Measurements from ENCODE around the gene TYRP1. TPM values are rescaled to one million over a fixed set of nuclear protein-coding genes. Genes with fewer than 3 reads are reported as not detected.
"Not testable (repeated sequence)": the region's sequence is repeated elsewhere in the genome, so short reads cannot be mapped to it uniquely, and the experiment has no call there.

TYRP1 gene
- total and polyA plus RNA-seq, 11 donors = 12.7 to 122 (median 71.3) TPM

DNA sequence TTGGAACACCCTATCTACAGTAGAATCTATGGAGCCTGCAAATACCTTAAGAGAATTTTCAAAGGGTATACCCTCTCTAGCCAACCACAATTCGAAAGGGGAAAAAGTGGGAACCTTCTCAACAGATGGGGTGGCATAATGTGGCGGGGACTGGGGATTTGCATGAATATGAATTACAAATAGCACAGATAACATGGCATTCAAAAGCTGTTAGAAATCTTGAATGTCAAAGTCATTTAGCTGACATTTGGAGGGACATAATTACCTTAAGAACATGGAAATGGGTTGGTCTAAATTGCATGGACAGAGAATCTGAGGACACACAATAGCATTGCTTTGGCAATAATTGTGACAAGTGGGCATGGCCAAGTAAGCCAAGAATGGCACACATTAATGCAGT lies 23.2 kb upstream of the TYRP1 start:
- ATAC-seq = no peak
- intact Hi-C loops (cut with DNase I) = no loop called here
- no peak for TF ChIP-seq POLR2A (IDR thresholded peaks at IDR 0.05)
- TF ChIP-seq, protein P1, sequence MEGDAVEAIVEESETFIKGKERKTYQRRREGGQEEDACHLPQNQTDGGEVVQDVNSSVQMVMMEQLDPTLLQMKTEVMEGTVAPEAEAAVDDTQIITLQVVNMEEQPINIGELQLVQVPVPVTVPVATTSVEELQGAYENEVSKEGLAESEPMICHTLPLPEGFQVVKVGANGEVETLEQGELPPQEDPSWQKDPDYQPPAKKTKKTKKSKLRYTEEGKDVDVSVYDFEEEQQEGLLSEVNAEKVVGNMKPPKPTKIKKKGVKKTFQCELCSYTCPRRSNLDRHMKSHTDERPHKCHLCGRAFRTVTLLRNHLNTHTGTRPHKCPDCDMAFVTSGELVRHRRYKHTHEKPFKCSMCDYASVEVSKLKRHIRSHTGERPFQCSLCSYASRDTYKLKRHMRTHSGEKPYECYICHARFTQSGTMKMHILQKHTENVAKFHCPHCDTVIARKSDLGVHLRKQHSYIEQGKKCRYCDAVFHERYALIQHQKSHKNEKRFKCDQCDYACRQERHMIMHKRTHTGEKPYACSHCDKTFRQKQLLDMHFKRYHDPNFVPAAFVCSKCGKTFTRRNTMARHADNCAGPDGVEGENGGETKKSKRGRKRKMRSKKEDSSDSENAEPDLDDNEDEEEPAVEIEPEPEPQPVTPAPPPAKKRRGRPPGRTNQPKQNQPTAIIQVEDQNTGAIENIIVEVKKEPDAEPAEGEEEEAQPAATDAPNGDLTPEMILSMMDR (IDR thresholded peaks at IDR 0.05) = no peak
- Histone ChIP-seq H3K4me3 (no peak overlapping the region), H3K27ac (no peak overlapping the region), H3K9me3 (no peaks in the 10 kb centered on the region), H3K36me3 (no peaks in the 10 kb centered on the region), H3K4me1 (no peaks in the 10 kb centered on the region), H3K27me3 (no peaks in the 10 kb centered on the region)
- WGBS, 4 donors = 78 to 88% (median 79%) methylated on average over 2 of the region's 2 CpGs
- no peak for DNase-seq

DNA sequence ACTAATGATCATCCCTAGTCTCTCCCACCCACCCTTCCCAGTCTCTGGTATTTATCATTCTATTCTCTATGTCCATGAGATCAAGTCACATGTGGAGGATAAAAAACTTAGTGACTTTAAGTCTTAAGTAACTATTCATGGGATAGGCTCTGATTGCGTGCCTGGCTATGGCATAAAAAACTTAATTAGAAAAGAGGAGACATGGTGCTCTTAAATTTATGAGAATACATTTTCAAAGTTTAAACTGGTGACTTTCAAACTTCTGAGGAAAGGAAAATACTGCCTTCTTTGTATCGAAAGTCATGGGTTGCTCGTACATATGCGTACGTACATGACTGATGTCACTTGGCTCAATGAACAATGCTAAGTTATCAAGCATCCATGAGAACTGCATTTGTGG lies 18.2 kb upstream of the TYRP1 start:
- intact Hi-C loops (cut with DNase I) = no loop called here
- H3K36me3 ChIP-seq = no peaks in the 10 kb centered on the region
- H3K27ac ChIP-seq = no peak overlapping the region
- ATAC-seq = no peak
- no peak overlapping the region for H3K4me3 ChIP-seq
- no peaks in the 10 kb centered on the region for H3K27me3 ChIP-seq
- TF ChIP-seq, protein P1 (IDR thresholded peaks at IDR 0.05) = no peak
- H3K9me3 ChIP-seq = no peaks in the 10 kb centered on the region
- no peak for DNase-seq
- no peaks in the 10 kb centered on the region for H3K4me1 ChIP-seq
- WGBS, 4 donors = 82 to 95% (median 84%) methylated on average over 5 of the region's 5 CpGs

DNA sequence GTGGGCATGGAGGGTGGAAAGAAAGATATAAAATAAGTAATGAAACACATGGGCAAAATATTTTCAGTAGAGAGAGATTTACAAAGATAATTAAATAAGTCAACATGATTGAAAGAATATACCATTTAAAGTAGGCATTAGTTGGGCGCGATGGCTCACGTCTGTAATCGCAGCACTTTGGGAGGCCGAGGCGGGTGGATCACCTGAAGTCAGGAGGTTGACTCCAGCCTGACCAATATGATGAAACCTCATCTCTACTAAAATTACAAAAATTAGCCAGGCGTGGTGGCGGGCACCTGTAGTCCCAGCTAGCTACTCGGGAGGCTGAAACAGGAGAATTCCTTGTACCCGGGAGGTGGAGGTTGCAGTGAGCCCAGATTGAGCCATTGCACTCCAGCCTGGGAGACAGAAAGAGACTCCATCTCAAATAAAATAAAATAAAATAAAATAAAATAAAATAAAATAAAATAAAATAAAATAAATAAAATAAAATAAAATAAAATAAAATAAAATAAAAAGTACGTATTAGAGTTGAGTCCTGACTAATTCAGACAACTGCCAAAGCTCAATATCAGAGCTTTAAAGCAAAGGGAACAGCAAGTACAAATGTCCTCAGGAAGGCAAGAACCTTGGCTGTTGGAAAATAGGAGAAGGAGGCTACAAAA lies 15.6 kb upstream of the TYRP1 start:
- H3K9me3 ChIP-seq; H3K27me3 ChIP-seq; ATAC-seq; H3K36me3 ChIP-seq; H3K4me3 ChIP-seq; intact Hi-C loops (cut with DNase I); H3K4me1 ChIP-seq; DNase-seq; H3K27ac ChIP-seq: not testable (repeated sequence)
- 95 to 97% (median 95%) methylated on average over 11 of the region's 11 CpGs for WGBS, 4 donors

DNA sequence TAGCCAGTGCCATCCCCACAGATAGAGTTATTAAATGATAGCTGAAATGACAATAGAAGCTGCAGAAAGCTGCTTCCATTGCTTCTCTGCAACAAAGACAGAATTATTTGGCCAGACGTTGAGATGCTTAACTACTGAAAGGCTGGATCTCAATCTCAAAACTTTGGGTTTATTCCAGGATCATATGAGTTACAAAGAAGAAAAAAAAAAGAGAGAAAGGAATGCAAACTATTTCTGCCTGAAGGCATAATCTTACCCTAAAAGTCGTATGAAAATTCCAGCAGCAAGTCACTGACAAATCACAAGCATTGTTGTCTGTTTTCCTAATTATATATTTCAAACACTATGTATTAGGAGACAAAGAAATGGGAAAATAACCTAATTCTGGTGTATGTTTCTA lies 12.8 kb upstream of the TYRP1 start:
- intact Hi-C loops (cut with DNase I) = no loop called here
- ATAC-seq (no peak), DNase-seq (no peak)
- 16 to 24% (median 19%) methylated on average over 2 of the region's 2 CpGs for whole genome bisulfite sequencing, 4 donors
- Histone ChIP-seq H3K36me3 (no peaks in the 10 kb centered on the region), H3K4me3 (no peak overlapping the region), H3K27me3 (no peaks in the 10 kb centered on the region), H3K9me3 (no peaks in the 10 kb centered on the region), H3K4me1 (no peaks in the 10 kb centered on the region), H3K27ac (no peak overlapping the region)
- TF ChIP-seq, protein P1 (IDR thresholded peaks at IDR 0.05) = no peak
- TF ChIP-seq POLR2A (IDR thresholded peaks at IDR 0.05) = no peak

DNA sequence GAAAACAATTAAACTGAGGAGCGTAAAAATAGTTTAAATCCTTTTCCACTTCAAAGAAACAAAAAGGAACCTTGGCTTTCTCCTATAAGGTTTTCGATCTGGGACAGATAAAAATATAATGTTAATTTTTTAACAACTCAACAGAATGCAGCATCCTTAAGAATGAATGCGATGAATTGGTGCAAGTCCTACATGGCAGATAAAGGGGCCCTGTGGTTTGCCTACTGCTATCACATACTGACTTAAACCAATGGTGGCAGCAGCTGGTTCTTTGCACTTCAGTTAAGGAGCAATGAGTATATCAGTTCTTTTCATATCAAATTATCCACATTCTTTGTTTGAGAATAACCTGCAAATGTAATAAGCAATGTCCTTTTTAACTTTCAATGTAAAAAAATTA lies 12.4 kb upstream of the TYRP1 start:
- Histone ChIP-seq H3K4me3 (no peak overlapping the region), H3K36me3 (no peaks in the 10 kb centered on the region), H3K4me1 (no peaks in the 10 kb centered on the region), H3K27me3 (no peaks in the 10 kb centered on the region), H3K27ac (no peak overlapping the region), H3K9me3 (no peaks in the 10 kb centered on the region)
- ATAC-seq (no peak), DNase-seq (no peak)
- no peak for TF ChIP-seq POLR2A (IDR thresholded peaks at IDR 0.05)
- TF ChIP-seq, protein P1 (IDR thresholded peaks at IDR 0.05) = no peak
- WGBS, 4 donors = 78 to 87% (median 81%) methylated on average over 3 of the region's 3 CpGs
- intact Hi-C loops (cut with DNase I) = no loop called here
